Ishikawa (cell line): ENCODE data around the gene GXYLT2.

ENCODE experiments used
- FOXM1 ChIP-seq: IDR thresholded peaks from 2 replicates; pipeline ENCODE4 v1.6.1; 2012; ENCODE audit warnings: low read depth, borderline replicate concordance
- NFIC ChIP-seq: IDR thresholded peaks from 2 replicates; pipeline ENCODE4 v1.6.1; 2012
- TEAD4 ChIP-seq: IDR thresholded peaks from 2 replicates; pipeline ENCODE4 v1.6.1; 2012

- no peak for TF ChIP-seq NFIC
- no peak for TF ChIP-seq TEAD4
- no peak for TF ChIP-seq FOXM1
These were observed 50.8 kb downstream of the GXYLT2 start for GRCh38 chr3:72938471-72939265.
